GM18519 (cell line): ENCODE measurements around the gene WNK2.

Source experiments
- ATAC-seq: cut with Tn5 transposase; IDR thresholded peaks from one replicate; pipeline ENCODE4 v1.9.1; 2021; ENCODE audit warnings: mild to moderate bottlenecking, moderate library complexity; ENCODE audit not compliant: unreplicated experiment, low FRiP score

Gene WNK2

GRCh38 chr9:93302586-93303257 lies 118.8 kb downstream of the WNK2 start:
- no peak for ATAC-seq

GRCh38 chr9:93303258-93303771 lies 119.4 kb downstream of the WNK2 start:
- no peak for ATAC-seq

GRCh38 chr9:93303806-93304573 lies 120.1 kb downstream of the WNK2 start:
- ATAC-seq, result no peak

DNA sequence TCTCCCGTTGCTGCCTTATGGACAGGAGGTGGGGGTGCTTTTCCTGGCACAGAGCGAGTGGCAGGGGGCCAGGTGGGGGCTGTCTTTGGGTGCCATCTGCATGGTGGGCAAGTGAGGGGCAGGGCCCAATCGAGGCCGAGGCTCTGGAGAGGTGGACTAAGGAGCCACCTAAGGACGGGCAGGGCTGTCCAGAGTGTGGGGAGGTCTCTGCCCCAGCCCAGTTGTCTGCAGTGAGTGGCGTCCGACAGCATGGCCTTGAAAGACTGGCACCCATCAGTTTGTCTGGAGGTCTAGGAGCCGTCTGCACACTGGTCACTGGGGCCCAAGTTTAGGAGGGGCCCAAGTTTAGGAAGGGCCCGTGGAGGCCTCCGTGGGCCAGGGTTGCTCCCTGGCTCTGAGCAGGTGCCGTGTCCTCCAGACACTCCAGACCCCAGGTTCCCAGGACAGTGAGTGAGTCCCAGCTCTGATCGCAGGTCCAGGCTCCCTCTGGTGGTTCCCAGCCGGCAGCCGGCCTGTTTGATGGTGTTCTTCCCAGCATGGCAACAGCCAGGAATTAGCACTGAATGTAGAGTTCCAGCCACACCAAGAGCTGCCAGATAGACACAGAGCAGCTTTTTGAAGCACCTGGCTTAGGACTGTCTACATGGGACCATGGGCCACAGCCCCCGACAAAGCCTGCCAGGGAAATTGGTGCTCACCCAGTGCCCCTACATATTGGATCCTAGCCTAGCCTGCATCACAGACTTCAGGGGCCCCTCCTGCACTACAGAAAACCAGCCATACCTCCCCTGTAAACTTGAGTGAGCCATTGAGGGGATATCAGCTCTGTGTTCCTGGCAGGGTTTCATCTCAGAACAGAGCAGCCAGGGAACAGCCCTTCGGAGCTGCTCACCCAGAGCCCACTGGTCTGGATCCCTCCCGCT lies 120.9 kb downstream of the WNK2 start:
- no peak for ATAC-seq

DNA sequence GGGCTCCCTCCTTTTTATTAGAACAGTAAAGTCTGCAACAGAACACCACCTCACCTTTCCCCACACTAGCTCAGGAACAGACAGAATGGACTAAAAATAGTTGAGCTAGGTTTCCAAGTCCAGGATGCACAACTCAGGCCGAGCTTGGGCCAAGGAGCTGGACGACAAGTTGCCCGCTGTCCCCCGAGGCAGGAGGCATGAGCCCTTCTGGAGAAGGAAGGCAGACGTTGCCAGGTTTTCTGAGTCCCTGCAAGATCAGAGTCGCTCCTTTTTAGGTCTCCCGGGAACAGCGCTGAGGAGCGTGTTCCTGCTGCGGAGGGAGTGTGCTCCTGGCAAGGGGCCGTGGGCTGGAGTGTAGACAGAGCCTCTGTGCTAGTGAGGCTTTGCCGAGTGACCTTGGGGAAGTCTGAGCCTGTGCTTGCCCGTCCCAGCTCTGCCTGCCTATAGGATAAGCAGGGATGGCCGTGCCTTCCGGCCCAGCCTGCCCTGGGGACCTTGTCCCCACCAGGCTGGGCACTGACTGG lies 121.6 kb downstream of the WNK2 start:
- ATAC-seq, result no peak

- no peak for ATAC-seq
Measured at GRCh38 chr9:93306081-93306480, 122.1 kb downstream of the WNK2 start.

- no peak for ATAC-seq
Measured at GRCh38 chr9:93306579-93307091, 122.7 kb downstream of the WNK2 start.

DNA sequence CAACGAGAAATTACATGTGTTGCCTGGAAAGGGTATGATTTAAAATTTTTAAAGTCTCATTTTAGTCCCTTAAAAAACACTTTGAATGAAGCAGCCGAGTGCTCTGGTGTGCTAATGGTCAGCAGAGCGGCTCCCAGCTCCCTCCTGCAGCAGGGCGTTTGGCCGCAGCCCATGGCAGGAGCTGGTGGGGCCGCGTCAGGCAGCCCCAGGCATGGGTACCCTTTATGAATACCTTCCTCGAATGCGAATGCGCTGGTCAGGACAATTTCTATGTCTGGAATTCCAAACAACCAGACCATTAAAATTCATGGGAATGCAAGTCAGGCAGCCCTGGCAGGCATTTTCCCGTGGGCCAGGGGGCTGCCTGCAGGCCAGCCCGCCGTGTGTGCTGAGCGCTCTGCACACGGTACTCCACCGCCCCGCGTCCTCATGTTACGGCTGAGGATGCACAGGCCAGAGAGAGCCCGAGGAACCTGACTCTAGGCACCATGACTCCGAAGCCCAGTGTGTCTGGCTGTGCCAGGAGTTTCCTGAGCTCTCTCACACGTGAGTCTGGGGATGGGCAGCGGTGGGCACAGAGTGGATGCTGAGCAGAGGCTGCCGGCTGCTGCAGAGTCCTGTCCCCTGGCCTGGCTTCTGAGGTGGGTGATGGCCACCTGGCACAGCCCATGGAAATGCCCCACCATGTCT lies 123.7 kb downstream of the WNK2 start:
- no peak for ATAC-seq

DNA sequence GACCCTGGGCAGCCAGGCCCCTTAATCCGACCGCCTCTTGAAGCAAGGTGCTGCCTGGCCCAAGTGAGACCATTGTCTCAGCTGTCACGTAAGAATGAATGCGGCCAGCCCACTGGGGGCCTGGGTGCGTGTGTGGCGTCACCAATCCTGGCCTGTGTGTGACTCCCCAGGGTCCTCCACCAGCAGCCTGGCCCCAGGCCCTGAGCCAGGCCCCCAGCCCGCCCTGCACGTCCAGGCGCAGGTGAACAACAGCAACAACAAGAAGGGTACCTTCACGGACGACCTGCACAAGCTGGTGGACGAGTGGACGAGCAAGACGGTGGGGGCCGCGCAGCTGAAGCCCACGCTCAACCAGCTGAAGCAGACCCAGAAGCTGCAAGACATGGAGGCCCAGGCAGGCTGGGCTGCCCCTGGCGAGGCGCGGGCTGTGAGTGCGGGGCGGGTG lies 124.2 kb downstream of the WNK2 start:
- ATAC-seq, result no peak

DNA sequence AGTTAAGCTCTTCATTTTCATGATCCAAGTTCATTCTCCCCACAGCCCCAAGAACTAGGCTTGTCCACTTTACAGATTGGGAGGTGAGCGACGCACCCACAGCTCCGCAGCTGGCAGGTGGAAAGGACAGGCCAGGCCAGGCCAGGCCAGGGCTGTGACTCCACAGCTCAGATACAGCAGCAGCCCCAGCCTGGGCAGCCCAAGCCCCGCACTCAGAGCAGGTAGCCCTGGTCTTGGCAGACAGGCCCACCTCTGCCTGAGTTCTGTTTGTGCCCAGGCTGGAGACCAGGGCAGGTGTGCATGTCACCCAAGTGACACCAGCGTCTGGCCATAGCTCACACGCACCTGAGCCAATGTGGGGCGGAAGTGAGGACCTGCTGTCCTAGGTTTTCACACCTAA lies 124.7 kb downstream of the WNK2 start:
- ATAC-seq, result no peak

DNA sequence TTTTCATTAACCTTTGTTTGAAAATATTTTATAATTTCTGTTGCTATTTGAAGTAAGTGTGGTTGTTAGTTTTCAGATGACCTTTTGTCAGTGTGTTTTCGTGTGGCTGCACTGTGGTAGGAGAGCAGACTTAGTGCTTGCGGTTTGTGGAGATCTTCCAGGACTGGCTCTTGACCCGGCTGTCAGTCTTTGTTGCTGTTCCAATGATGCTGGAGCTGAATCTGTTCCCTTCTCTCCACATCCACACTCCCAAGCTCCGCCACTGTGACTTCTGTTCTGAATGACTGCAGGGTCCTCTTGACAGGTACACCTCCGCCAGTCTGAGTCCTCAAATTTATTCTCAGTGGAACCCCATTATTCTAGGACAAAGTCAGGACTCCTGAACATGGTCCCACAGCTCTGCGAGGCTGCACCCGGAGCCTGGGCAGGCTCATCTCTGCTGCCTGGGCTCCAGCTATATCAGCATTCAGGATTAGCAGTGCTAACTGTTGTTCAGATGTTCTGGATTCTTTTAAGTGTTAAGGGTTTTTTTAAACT lies 126.0 kb downstream of the WNK2 start:
- no peak for ATAC-seq

DNA sequence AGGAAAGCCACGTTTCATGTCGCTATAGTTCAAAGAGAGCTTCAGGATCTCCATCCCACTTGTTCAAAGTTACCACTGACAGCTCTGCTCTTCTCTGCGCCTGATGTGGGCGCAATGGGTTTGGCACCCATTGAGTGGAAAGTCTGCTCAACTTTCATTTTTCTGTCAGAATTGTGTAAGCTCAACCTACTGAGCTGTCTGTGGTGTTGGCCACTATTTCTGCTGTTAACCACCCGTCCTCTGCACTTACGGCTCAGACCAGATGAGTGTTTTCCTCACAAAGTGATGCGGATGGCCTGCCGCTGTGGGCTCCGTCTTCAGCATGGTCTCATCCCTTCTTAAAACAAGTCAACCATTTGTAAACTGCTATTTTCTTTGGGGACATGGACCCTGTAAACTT lies 131.2 kb downstream of the WNK2 start:
- ATAC-seq, result no peak

DNA sequence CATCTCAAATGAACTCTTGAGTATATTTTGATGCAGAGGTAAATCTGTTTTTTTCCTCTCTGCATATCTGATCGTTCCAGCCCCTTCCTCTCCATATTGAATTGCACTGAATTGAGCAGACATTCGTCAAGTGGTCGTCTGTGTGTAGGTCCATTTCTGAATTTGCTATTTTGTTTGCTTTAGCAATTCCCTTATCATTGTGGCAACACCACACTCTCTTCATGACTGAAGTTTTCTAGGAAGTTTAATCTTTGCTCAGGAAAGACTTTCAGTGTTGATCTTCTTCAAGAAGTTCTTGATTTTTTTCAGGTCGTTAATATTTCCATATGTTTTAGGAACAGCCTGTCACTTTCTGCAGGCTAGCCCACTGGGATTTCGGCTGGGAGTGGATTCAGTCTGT lies 132.0 kb downstream of the WNK2 start:
- no peak for ATAC-seq

DNA sequence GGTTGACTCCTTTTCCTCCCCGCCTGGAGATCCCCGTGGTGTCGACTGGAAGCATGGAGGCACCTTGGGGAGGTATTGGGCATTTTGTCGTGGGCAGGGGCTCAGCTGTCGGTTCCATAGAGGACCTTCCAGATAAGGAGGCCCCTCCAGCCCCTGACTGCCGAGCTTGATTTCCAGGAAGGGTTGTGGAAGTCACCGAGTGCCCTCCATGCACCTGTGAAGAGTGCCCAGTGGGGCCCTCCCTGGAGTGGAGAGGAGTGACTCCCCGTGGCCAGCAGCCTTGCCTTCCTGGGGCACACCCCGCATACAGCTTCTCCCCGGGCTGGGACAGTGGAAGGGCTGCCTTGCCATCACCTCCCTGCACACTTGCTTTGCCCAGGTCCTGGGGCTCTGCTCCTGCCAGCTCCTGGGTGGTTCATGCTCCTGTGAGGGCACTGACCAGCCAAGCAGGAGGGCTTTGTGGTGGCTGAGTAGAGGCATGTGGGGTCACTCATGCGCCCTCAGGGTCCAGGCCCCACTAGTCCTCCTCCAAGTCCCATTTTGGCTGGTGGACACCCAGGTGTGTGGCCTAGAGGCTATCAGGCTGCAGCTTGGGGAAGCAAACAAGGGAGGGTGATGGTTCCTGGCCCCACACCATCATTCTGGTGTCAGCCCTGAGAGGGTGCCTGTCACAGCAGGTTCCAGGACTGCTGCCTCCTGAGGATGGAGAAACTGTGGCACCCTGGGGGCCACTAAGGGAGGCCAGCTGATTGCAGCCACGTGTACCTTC lies 133.0 kb downstream of the WNK2 start:
- no peak for ATAC-seq

DNA sequence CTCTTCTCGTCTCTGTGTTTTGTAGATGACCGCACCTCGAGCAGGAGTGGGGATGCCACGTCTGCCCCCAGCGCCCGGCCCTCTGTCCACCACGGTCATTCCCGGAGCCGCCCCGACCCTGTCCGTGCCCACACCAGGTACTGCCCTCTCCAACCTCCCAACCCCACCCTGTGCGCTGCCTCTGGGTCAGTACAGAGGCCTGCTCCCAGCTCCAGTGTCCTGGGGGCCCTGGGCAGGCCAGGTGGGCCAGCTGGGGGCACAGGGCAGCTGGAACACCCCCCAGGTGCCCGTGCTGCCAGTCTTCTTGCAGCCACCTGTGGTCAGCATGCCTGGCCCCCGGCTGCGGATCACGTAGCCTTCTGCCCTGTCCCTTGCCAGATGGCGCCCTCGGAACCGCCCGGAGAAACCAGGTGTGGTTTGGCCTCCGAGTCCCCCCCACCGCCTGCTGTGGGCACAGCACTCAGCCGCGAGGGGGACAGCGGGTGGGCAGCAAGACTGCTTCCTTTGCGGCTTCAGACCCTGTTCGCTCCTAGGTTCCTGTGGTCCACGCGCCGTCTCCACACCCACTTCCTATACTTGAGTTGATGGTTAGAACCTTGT lies 133.7 kb downstream of the WNK2 start:
- ATAC-seq, result no peak

- ATAC-seq, result no peak
Measured at GRCh38 chr9:93318480-93318879, 134.5 kb downstream of the WNK2 start.

- no peak for ATAC-seq
Measured at GRCh38 chr9:93319301-93319991, 135.5 kb downstream of the WNK2 start.

GRCh38 chr9:93319992-93320500 lies 136.1 kb downstream of the WNK2 start:
- ATAC-seq, result no peak
